Measurements from ENCODE around the gene SOSTDC1. TPM values are rescaled to one million over a fixed set of nuclear protein-coding genes. Genes with fewer than 3 reads are reported as not detected.
"Not testable (repeated sequence)": the region's sequence is repeated elsewhere in the genome, so short reads cannot be mapped to it uniquely, and the experiment has no call there.

Gene SOSTDC1
- polyA plus RNA-seq, 3 donors = not detected

GRCh38 chr7:16462431-16462889 is 3.1 kb downstream of the SOSTDC1 start:
- peaks cover 5 to 11% (median 7%) of the 10 kb centered on the region in 3 donors for H3K27me3 Mint-ChIP-seq (ENCODE audit: low read depth in 3 of 3)
- Histone ChIP-seq H3K27me3 (ENCODE audit: control insufficient read depth in 2 of 2, insufficient read depth in 2 of 2, low read length in 2 of 2) (peaks cover 8 to 10% of the 10 kb centered on the region in 2 donors), H3K9me3 (replicated peaks in 1 of 2; ENCODE audit: control insufficient read depth in 1 of 2, insufficient read depth in 1 of 2, low read length in 2 of 2) (no peaks in the 10 kb centered on the region), H3K36me3 (replicated peaks in 1 of 2; ENCODE audit: control insufficient read depth in 1 of 2, insufficient read depth in 2 of 2, low read length in 2 of 2) (no peaks in the 10 kb centered on the region), H3K4me2 (replicated peaks; ENCODE audit: extremely low read depth, low read length, poor library complexity, severe bottlenecking) (no peak overlapping the region), H3K4me1 (ENCODE audit: control insufficient read depth in 1 of 2, insufficient read depth in 2 of 2, low read length in 2 of 2) (no peaks in the 10 kb centered on the region), H4K20me1 (ENCODE audit: insufficient read depth, low read length) (no peaks in the 10 kb centered on the region), H3K79me2 (ENCODE audit: insufficient read depth, low read length) (no peaks in the 10 kb centered on the region), H3K27ac (ENCODE audit: low read depth in 1 of 2, low read length in 2 of 2) (no peak overlapping the region), H2AFZ (ENCODE audit: insufficient read depth, low read depth, low read length, poor library complexity, severe bottlenecking) (no peak overlapping the region), H3K4me3 (replicated peaks in 1 of 3; ENCODE audit: low read depth in 2 of 3, low read length in 3 of 3) (no peak overlapping the region), H3K9ac (ENCODE audit: insufficient read depth, low read length, poor library complexity, severe bottlenecking) (no peak overlapping the region)
- no peaks in the 10 kb centered on the region for H3K9me3 Mint-ChIP-seq
- H3K4me1 Mint-ChIP-seq = no peaks in the 10 kb centered on the region
- no peak overlapping the region for H3K4me3 Mint-ChIP-seq
- intact Hi-C loops (cut with micrococcal nuclease) = no loop called here
- TF ChIP-seq CTCF (IDR thresholded peaks at IDR 0.05) = no peak
- H3K36me3 Mint-ChIP-seq = no peaks in the 10 kb centered on the region
- WGBS (ENCODE audit: insufficient coverage) = 95% methylated on average over 7 of the region's 7 CpGs
- no peak overlapping the region for H3K27ac Mint-ChIP-seq
- no peak for DNase-seq

GRCh38 chr7:16460789-16461493 is 4.6 kb downstream of the SOSTDC1 start:
- intact Hi-C loops (cut with micrococcal nuclease) = no loop called here
- WGBS (ENCODE audit: insufficient coverage) = no CpG with 5 or more reads among the region's 2 CpGs
- H3K79me2 ChIP-seq (ENCODE audit: insufficient read depth, low read length) = no peaks in the 10 kb centered on the region

GRCh38 chr7:16456303-16456702 is 9.2 kb downstream of the SOSTDC1 start:
- H3K36me3 Mint-ChIP-seq; H3K9ac ChIP-seq (ENCODE audit: insufficient read depth, low read length, poor library complexity, severe bottlenecking); H3K27ac ChIP-seq (ENCODE audit: low read depth in 1 of 2, low read length in 2 of 2); H3K4me2 ChIP-seq (replicated peaks; ENCODE audit: extremely low read depth, low read length, poor library complexity, severe bottlenecking); H3K79me2 ChIP-seq (ENCODE audit: insufficient read depth, low read length); intact Hi-C loops (cut with micrococcal nuclease); H3K4me3 ChIP-seq (replicated peaks in 1 of 3; ENCODE audit: low read depth in 2 of 3, low read length in 3 of 3); H3K36me3 ChIP-seq (replicated peaks in 1 of 2; ENCODE audit: control insufficient read depth in 1 of 2, insufficient read depth in 2 of 2, low read length in 2 of 2); H4K20me1 ChIP-seq (ENCODE audit: insufficient read depth, low read length); H3K27me3 Mint-ChIP-seq (ENCODE audit: low read depth in 3 of 3); H3K27me3 ChIP-seq (ENCODE audit: control insufficient read depth in 2 of 2, insufficient read depth in 2 of 2, low read length in 2 of 2); H2AFZ ChIP-seq (ENCODE audit: insufficient read depth, low read depth, low read length, poor library complexity, severe bottlenecking); H3K9me3 ChIP-seq (replicated peaks in 1 of 2; ENCODE audit: control insufficient read depth in 1 of 2, insufficient read depth in 1 of 2, low read length in 2 of 2); H3K4me3 Mint-ChIP-seq; DNase-seq; H3K4me1 Mint-ChIP-seq; H3K9me3 Mint-ChIP-seq; H3K4me1 ChIP-seq (ENCODE audit: control insufficient read depth in 1 of 2, insufficient read depth in 2 of 2, low read length in 2 of 2); H3K27ac Mint-ChIP-seq: not testable (repeated sequence)
- WGBS (ENCODE audit: insufficient coverage) = no CpG with 5 or more reads among the region's 1 CpG

More at GRCh38 chr7:16460789-16461493, 4.6 kb downstream of the SOSTDC1 start:
- Mint-ChIP-seq H3K4me3 (no peak overlapping the region), H3K27me3 (ENCODE audit: low read depth in 3 of 3) (peaks cover 2 to 9% (median 5%) of the 10 kb centered on the region in 3 donors), H3K36me3 (no peaks in the 10 kb centered on the region), H3K9me3 (peaks cover 0 to 4% (median 0%) of the 10 kb centered on the region in 7 donors), H3K4me1 (no peaks in the 10 kb centered on the region), H3K27ac (no peak overlapping the region)
- Histone ChIP-seq H3K27me3 (ENCODE audit: control insufficient read depth in 2 of 2, insufficient read depth in 2 of 2, low read length in 2 of 2) (peaks cover 6 to 7% of the 10 kb centered on the region in 2 donors), H4K20me1 (ENCODE audit: insufficient read depth, low read length) (no peaks in the 10 kb centered on the region), H2AFZ (ENCODE audit: insufficient read depth, low read depth, low read length, poor library complexity, severe bottlenecking) (no peak overlapping the region), H3K36me3 (replicated peaks in 1 of 2; ENCODE audit: control insufficient read depth in 1 of 2, insufficient read depth in 2 of 2, low read length in 2 of 2) (no peaks in the 10 kb centered on the region), H3K27ac (ENCODE audit: low read depth in 1 of 2, low read length in 2 of 2) (no peak overlapping the region), H3K9ac (ENCODE audit: insufficient read depth, low read length, poor library complexity, severe bottlenecking) (no peak overlapping the region), H3K4me3 (replicated peaks in 1 of 3; ENCODE audit: low read depth in 2 of 3, low read length in 3 of 3) (no peak overlapping the region), H3K4me2 (replicated peaks; ENCODE audit: extremely low read depth, low read length, poor library complexity, severe bottlenecking) (no peak overlapping the region), H3K4me1 (ENCODE audit: control insufficient read depth in 1 of 2, insufficient read depth in 2 of 2, low read length in 2 of 2) (no peaks in the 10 kb centered on the region), H3K9me3 (replicated peaks in 1 of 2; ENCODE audit: control insufficient read depth in 1 of 2, insufficient read depth in 1 of 2, low read length in 2 of 2) (no peaks in the 10 kb centered on the region)
- DNase-seq = no peak
- TF ChIP-seq CTCF (IDR thresholded peaks at IDR 0.05) = no peak
